Testis (tissue), 2 donors: ENCODE results near the gene TMC3.

Experiments
- POLR2A ChIP-seq: fragments of 450-650 bp; IDR thresholded peaks from one replicate; pipeline ENCODE4 v1.6.1; 2017; ENCODE audit warnings: antibody characterized with exemption, mild to moderate bottlenecking, moderate library complexity
- TF ChIP-seq, protein P1 (sequence below), 3 experiments: fragments of 450-650 bp in 2 of 3; fragments of 200-600 bp in 1 of 3; sonication (generic) in 1 of 3; IDR thresholded peaks; one replicate each; pipeline ENCODE4 v1.5.1; 2016 to 2019; ENCODE audit warnings: antibody characterized with exemption in 3 of 3, mild to moderate bottlenecking in 2 of 3, moderate library complexity in 1 of 3

DNA sequence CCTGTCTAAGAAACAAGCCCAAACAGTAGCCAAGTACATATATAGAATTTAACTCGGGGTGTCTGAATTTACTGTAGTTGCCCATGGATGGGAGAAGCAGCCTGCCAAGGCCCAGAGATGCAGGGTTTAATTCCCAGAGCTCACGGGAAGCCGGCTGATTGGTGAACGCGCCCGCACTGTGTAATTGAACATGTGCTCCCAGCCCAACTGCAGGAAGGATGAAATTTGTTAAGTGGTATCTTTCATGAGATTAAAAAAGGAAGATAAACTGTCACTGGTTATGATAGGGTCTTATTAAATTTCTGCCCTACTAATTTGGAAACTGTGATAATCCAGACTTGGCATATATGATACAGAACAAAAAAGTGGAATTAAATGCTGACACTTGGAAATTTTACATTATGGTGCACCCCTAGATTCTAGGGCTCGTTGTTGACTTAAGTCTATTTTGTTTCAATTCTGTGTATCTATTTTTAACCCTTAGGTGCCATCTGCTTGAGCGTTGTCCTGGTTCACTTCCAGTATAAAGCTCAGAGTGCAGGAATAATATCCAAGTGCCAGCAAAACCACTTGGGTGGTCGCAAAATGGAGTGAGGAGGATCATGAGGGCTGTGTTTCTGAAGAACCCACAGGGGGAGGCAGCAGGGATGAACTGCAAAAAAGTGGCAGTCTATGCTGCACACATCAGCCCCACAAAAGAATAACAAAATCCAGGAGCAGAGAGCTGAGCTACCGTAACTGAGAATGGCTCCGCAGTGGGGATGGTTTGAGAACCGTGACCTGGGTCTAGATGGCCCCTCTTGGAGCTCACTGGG lies 13.8 kb upstream of the TMC3 start:
- TF ChIP-seq, protein P1, sequence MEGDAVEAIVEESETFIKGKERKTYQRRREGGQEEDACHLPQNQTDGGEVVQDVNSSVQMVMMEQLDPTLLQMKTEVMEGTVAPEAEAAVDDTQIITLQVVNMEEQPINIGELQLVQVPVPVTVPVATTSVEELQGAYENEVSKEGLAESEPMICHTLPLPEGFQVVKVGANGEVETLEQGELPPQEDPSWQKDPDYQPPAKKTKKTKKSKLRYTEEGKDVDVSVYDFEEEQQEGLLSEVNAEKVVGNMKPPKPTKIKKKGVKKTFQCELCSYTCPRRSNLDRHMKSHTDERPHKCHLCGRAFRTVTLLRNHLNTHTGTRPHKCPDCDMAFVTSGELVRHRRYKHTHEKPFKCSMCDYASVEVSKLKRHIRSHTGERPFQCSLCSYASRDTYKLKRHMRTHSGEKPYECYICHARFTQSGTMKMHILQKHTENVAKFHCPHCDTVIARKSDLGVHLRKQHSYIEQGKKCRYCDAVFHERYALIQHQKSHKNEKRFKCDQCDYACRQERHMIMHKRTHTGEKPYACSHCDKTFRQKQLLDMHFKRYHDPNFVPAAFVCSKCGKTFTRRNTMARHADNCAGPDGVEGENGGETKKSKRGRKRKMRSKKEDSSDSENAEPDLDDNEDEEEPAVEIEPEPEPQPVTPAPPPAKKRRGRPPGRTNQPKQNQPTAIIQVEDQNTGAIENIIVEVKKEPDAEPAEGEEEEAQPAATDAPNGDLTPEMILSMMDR (IDR thresholded peaks at IDR 0.05), result no peak
- TF ChIP-seq POLR2A, result no peak
